ENCODE results near the gene NAPG.

DNA sequence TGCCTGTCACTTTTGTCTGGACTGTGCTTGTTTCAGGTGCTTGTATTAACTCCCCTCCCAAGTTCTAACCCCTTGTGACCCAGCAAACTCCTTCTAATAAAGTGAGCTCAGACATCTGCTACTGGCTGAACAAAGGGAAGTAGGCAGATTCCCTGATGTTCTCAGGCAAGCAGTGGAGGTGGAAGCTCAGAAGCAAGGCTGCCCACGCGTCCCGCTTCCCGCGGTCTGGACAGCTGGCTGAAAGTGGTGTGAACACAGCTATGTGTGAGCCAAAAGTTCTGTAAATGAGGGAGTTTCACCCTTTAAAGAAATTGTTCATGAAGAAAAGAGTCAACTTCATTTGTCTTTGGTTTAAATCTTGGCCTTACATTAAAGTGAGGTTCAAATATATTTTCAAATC, 40.0 kb downstream of the NAPG start:
- TF ChIP-seq, protein P1, sequence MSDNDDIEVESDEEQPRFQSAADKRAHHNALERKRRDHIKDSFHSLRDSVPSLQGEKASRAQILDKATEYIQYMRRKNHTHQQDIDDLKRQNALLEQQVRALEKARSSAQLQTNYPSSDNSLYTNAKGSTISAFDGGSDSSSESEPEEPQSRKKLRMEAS (IDR thresholded peaks at IDR 0.05; ENCODE audit: low read depth, low read length): no peak
- TF ChIP-seq, protein P2, sequence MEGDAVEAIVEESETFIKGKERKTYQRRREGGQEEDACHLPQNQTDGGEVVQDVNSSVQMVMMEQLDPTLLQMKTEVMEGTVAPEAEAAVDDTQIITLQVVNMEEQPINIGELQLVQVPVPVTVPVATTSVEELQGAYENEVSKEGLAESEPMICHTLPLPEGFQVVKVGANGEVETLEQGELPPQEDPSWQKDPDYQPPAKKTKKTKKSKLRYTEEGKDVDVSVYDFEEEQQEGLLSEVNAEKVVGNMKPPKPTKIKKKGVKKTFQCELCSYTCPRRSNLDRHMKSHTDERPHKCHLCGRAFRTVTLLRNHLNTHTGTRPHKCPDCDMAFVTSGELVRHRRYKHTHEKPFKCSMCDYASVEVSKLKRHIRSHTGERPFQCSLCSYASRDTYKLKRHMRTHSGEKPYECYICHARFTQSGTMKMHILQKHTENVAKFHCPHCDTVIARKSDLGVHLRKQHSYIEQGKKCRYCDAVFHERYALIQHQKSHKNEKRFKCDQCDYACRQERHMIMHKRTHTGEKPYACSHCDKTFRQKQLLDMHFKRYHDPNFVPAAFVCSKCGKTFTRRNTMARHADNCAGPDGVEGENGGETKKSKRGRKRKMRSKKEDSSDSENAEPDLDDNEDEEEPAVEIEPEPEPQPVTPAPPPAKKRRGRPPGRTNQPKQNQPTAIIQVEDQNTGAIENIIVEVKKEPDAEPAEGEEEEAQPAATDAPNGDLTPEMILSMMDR (IDR thresholded peaks at IDR 0.05; ENCODE audit: low read depth, low read length): no peak
- TF ChIP-seq POLR2A (IDR thresholded peaks at IDR 0.05; ENCODE audit: extremely low read depth, insufficient read length): no peak
